Suprapubic skin (tissue), 4 donors: ENCODE results near the gene GPR148.

Experiments used
- EP300 ChIP-seq: sonication (generic); formaldehyde crosslinking; IDR thresholded peaks from one replicate; pipeline ENCODE4 v1.6.1; 2017; ENCODE audit warnings: antibody characterized with exemption
- POLR2A ChIP-seq, 2 donors: fragments of 450-650 bp; IDR thresholded peaks; one replicate each; pipeline ENCODE4 v1.6.1; 2017; ENCODE audit warnings: antibody characterized with exemption in 2 of 2, mild to moderate bottlenecking in 2 of 2, moderate library complexity in 2 of 2
- POLR2AphosphoS5 ChIP-seq, 3 donors: sonication (generic); formaldehyde crosslinking; IDR thresholded peaks; one replicate each; pipeline ENCODE4 v1.6.1; 2017; ENCODE audit warnings: antibody characterized with exemption in 3 of 3
- TF ChIP-seq, protein P1 (sequence below), 2 donors: fragments of 200-600 bp in 1 of 2; fragments of 450-650 bp in 1 of 2; sonication (generic) in 1 of 2; IDR thresholded peaks; one replicate each; pipeline ENCODE4 v1.5.1; 2016 to 2019; ENCODE audit warnings: antibody characterized with exemption in 2 of 2, mild to moderate bottlenecking in 1 of 2, moderate library complexity in 1 of 2

DNA sequence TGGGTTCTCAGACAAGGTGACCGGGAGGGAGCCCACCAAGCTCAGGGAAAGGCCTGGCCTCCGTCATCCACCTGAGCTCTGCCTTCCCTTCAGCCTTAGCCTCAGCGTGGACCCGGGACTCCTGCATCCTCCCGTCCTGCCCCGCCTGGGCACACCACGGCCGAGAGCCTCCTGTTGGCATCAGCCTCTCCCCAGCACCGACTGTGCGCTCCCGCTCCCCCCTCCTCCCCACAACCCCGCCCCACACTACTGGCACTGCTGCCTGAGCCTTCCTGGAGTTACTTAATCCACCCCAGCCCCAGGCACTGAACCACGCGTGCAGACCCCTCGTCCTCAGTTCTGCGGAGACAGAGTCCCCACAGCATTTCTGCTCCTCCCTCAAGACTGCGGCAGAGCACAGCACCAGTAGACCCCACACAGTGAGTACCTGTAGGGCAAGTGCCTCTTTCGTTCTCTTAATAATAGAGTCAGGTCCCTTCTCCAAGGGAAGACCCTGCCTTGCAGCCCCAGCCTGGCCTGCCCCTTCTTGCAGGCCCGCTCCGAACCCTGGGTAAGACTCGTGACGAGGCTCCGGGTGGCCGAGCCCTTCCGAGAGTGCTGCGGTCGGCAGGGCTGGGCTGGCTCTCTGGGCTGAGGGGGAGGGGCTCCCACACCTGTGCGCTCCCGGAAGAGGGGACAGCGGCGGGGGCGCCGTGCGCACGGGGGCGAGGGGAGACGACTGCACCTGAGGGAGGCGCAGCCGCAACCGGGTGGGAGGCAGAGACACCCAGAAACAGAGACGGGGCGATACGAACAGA is 26.6 kb downstream of the GPR148 start, which contains the start of gene AMER3:
- TF ChIP-seq POLR2A (IDR thresholded peaks at IDR 0.05) (no peak), POLR2AphosphoS5 (IDR thresholded peaks at IDR 0.05) (no peak), EP300 (no peak)
- TF ChIP-seq, protein P1, sequence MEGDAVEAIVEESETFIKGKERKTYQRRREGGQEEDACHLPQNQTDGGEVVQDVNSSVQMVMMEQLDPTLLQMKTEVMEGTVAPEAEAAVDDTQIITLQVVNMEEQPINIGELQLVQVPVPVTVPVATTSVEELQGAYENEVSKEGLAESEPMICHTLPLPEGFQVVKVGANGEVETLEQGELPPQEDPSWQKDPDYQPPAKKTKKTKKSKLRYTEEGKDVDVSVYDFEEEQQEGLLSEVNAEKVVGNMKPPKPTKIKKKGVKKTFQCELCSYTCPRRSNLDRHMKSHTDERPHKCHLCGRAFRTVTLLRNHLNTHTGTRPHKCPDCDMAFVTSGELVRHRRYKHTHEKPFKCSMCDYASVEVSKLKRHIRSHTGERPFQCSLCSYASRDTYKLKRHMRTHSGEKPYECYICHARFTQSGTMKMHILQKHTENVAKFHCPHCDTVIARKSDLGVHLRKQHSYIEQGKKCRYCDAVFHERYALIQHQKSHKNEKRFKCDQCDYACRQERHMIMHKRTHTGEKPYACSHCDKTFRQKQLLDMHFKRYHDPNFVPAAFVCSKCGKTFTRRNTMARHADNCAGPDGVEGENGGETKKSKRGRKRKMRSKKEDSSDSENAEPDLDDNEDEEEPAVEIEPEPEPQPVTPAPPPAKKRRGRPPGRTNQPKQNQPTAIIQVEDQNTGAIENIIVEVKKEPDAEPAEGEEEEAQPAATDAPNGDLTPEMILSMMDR (IDR thresholded peaks at IDR 0.05), result no peak
